ENCODE results near the gene EXOG. TPM values are rescaled to one million over a fixed set of nuclear protein-coding genes. Genes with fewer than 3 reads are reported as not detected.

Gene EXOG
- total RNA-seq, 2 donors from 2014 or later: 6.1 to 12.0 TPM

- no peaks in the 10 kb centered on the region for H3K4me1 ChIP-seq
- DNase-seq: no peak
- no peak overlapping the region for H3K9ac ChIP-seq (ENCODE audit: low read depth in 2 of 2, low read length in 2 of 2)
- no peaks in the 10 kb centered on the region for H3K9me3 ChIP-seq
- no peaks in the 10 kb centered on the region for H3K36me3 ChIP-seq
- TF ChIP-seq CTCF (IDR thresholded peaks at IDR 0.05): no peak
- H3K27ac ChIP-seq: no peak overlapping the region
- H3K4me3 ChIP-seq: no peak overlapping the region
- H3K27me3 ChIP-seq: no peaks in the 10 kb centered on the region
- intact Hi-C loops (cut with DNase I): no loop called here
Observed at GRCh38 chr3:38488949-38489348, 7.2 kb upstream of the EXOG start.

GRCh38 chr3:38489766-38490165 lies 6.4 kb upstream of the EXOG start:
- no peaks in the 10 kb centered on the region for H3K36me3 ChIP-seq
- no peak for DNase-seq
- H3K9me3 ChIP-seq: no peaks in the 10 kb centered on the region
- no peaks in the 10 kb centered on the region for H3K27me3 ChIP-seq
- no peaks in the 10 kb centered on the region for H3K4me1 ChIP-seq
- TF ChIP-seq CTCF (IDR thresholded peaks at IDR 0.05): no peak
- intact Hi-C loops (cut with DNase I): no loop called here
- no peak overlapping the region for H3K27ac ChIP-seq
- no peak overlapping the region for H3K4me3 ChIP-seq
- H3K9ac ChIP-seq (ENCODE audit: low read depth in 2 of 2, low read length in 2 of 2): no peak overlapping the region

GRCh38 chr3:38490281-38491030 lies 5.7 kb upstream of the EXOG start:
- intact Hi-C loops (cut with DNase I): no loop called here
- TF ChIP-seq CTCF (IDR thresholded peaks at IDR 0.05): no peak
- Histone ChIP-seq H3K4me1 (no peaks in the 10 kb centered on the region), H3K9ac (ENCODE audit: low read depth in 2 of 2, low read length in 2 of 2) (no peak overlapping the region), H3K36me3 (no peaks in the 10 kb centered on the region), H3K4me3 (no peak overlapping the region), H3K27ac (no peak overlapping the region), H3K27me3 (no peaks in the 10 kb centered on the region), H3K9me3 (no peaks in the 10 kb centered on the region)
- DNase-seq: no peak

- Histone ChIP-seq H3K4me3 (no peak overlapping the region), H3K36me3 (no peaks in the 10 kb centered on the region), H3K9me3 (no peaks in the 10 kb centered on the region), H3K27ac (no peak overlapping the region), H3K9ac (ENCODE audit: low read depth in 2 of 2, low read length in 2 of 2) (no peak overlapping the region), H3K4me1 (no peaks in the 10 kb centered on the region), H3K27me3 (no peaks in the 10 kb centered on the region)
- TF ChIP-seq CTCF (IDR thresholded peaks at IDR 0.05): no peak
- intact Hi-C loops (cut with DNase I): no loop called here
- no peak for DNase-seq
Observed at GRCh38 chr3:38491215-38491614, 4.9 kb upstream of the EXOG start.

GRCh38 chr3:38493031-38493430 lies 3.1 kb upstream of the EXOG start:
- Histone ChIP-seq H3K4me1 (no peaks in the 10 kb centered on the region), H3K27ac (no peak overlapping the region), H3K36me3 (no peaks in the 10 kb centered on the region), H3K9me3 (no peaks in the 10 kb centered on the region), H3K27me3 (no peaks in the 10 kb centered on the region), H3K9ac (ENCODE audit: low read depth in 2 of 2, low read length in 2 of 2) (no peak overlapping the region), H3K4me3 (no peak overlapping the region)
- no peak for DNase-seq
- intact Hi-C loops (cut with DNase I): no loop called here
- TF ChIP-seq CTCF (IDR thresholded peaks at IDR 0.05): no peak
